HepG2 (cell line): ENCODE results near the gene TELO2. TPM values are rescaled to one million over a fixed set of nuclear protein-coding genes. Genes with fewer than 3 reads are reported as not detected.

Experiments used
- BORCS8-MEF2B ChIP-seq: sonication (generic); formaldehyde crosslinking; IDR thresholded peaks from 2 replicates; pipeline ENCODE4 v1.8.0; 2022; ENCODE audit warnings: mild to moderate bottlenecking, missing genetic modification reagents
- HDAC2 ChIP-seq: sonication (generic); formaldehyde crosslinking; IDR thresholded peaks from 2 replicates; pipeline ENCODE4 v1.4.0; 2020; ENCODE audit warnings: missing genetic modification reagents
- HNRNPLL ChIP-seq: fragments of 200-400 bp; formaldehyde crosslinking; IDR thresholded peaks from 2 replicates; pipeline ENCODE4 v1.6.1; 2017; ENCODE audit warnings: mild to moderate bottlenecking, low read depth, low read length; ENCODE audit not compliant: poor library complexity, severe bottlenecking
- HOXA5 ChIP-seq: sonication (generic); formaldehyde crosslinking; IDR thresholded peaks from 2 replicates; pipeline ENCODE4 v1.4.0; 2020; ENCODE audit warnings: missing genetic modification reagents
- KMT2A ChIP-seq: sonication (generic); formaldehyde crosslinking; IDR thresholded peaks from 2 replicates; pipeline ENCODE4 v1.4.0; 2020; ENCODE audit warnings: missing genetic modification reagents
- LBX2 ChIP-seq: sonication (generic); formaldehyde crosslinking; IDR thresholded peaks from 2 replicates; pipeline ENCODE4 v1.5.0; 2020; ENCODE audit warnings: missing genetic modification reagents, mild to moderate bottlenecking, borderline replicate concordance
- PBX2 ChIP-seq: IDR thresholded peaks from 2 replicates; pipeline ENCODE4 v1.6.1; 2016; ENCODE audit warnings: control low read depth
- SAFB2 ChIP-seq: sonication (generic); formaldehyde crosslinking; IDR thresholded peaks from 2 replicates; pipeline ENCODE4 v1.5.1; 2020; ENCODE audit warnings: missing genetic modification reagents, low read depth, mild to moderate bottlenecking, borderline replicate concordance
- SNAI1 ChIP-seq: sonication (generic); formaldehyde crosslinking; IDR thresholded peaks from 2 replicates; pipeline ENCODE4 v1.5.0; 2020; ENCODE audit warnings: mild to moderate bottlenecking, missing genetic modification reagents, borderline replicate concordance
- TRAFD1 ChIP-seq: sonication (generic); formaldehyde crosslinking; IDR thresholded peaks from 2 replicates; pipeline ENCODE4 v1.5.1; 2020; ENCODE audit warnings: missing genetic modification reagents, mild to moderate bottlenecking, borderline replicate concordance
- ZNF138 ChIP-seq: sonication (generic); formaldehyde crosslinking; IDR thresholded peaks from 2 replicates; pipeline ENCODE4 v1.5.0; 2020; ENCODE audit warnings: mild to moderate bottlenecking, low read depth, missing genetic modification reagents
- ZNF484 ChIP-seq: sonication (generic); formaldehyde crosslinking; IDR thresholded peaks from 2 replicates; pipeline ENCODE4 v1.5.1; 2020; ENCODE audit warnings: mild to moderate bottlenecking, low read depth, missing genetic modification reagents, borderline replicate concordance
- ZNF543 ChIP-seq: sonication (generic); formaldehyde crosslinking; IDR thresholded peaks from 2 replicates; pipeline ENCODE4 v1.4.0; 2020; ENCODE audit warnings: mild to moderate bottlenecking, missing genetic modification reagents
- ZNF629 ChIP-seq: sonication (generic); formaldehyde crosslinking; conservative IDR thresholded peaks from 2 replicates; pipeline ENCODE4 v1.5.0; 2020; ENCODE audit warnings: missing genetic modification reagents
- ZNF770 ChIP-seq: sonication (generic); formaldehyde crosslinking; IDR thresholded peaks from 2 replicates; pipeline ENCODE4 v1.5.0; 2020; ENCODE audit warnings: mild to moderate bottlenecking, missing genetic modification reagents
- ZSCAN25 ChIP-seq: sonication (generic); formaldehyde crosslinking; IDR thresholded peaks from 2 replicates; pipeline ENCODE4 v1.8.0; 2022; ENCODE audit warnings: mild to moderate bottlenecking, missing genetic modification reagents
- polyA plus RNA-seq, 8 experiments: library from polyadenylated mRNA; depleted of rRNA in 3 of 8; stranded (reverse) in 7 of 8; unstranded in 1 of 8; fragments of >200 nt; fragmentation: Illumina TruSeq in 4 of 8; extraction: Trizol in 4 of 8; gene quantifications; 2 replicates each; pipeline versions ENCODE4 v1.2.1 to v1.2.3, GENCODE V29; 2011 to 2016; ENCODE audit warnings: low read depth in 4 of 8, missing spikeins in 1 of 8, mixed read lengths in 1 of 8; ENCODE audit not compliant: insufficient read depth in 1 of 8
- total RNA-seq, 5 experiments: library from RNA; depleted of rRNA; stranded (reverse); fragments of >200 nt; fragmentation: Illumina TruSeq; extraction: Trizol; gene quantifications; 2 replicates each; pipeline ENCODE4 v1.2.3, GENCODE V29; 2016; ENCODE audit warnings: low read depth in 1 of 5
- TF ChIP-seq, protein P1 (sequence below): sonication (generic); formaldehyde crosslinking; conservative IDR thresholded peaks from 2 replicates; pipeline ENCODE4 v1.8.1; 2023; ENCODE audit warnings: missing genetic modification reagents
- TF ChIP-seq, protein P2 (sequence below): IDR thresholded peaks from 2 replicates; pipeline ENCODE4 v1.6.1; 2016; ENCODE audit warnings: mild to moderate bottlenecking, missing biosample characterization, missing genetic modification reagents
- TF ChIP-seq, protein P3 (sequence below): sonication (generic); formaldehyde crosslinking; IDR thresholded peaks from 2 replicates; pipeline ENCODE4 v1.4.0; 2020; ENCODE audit warnings: missing genetic modification reagents

The TELO2 gene
- total and polyA plus RNA-seq, 2 of the 13 experiments (the other 11 are each of a cell fraction or from before 2014, with no cell fraction given), result 10.1 to 17.9 TPM

DNA sequence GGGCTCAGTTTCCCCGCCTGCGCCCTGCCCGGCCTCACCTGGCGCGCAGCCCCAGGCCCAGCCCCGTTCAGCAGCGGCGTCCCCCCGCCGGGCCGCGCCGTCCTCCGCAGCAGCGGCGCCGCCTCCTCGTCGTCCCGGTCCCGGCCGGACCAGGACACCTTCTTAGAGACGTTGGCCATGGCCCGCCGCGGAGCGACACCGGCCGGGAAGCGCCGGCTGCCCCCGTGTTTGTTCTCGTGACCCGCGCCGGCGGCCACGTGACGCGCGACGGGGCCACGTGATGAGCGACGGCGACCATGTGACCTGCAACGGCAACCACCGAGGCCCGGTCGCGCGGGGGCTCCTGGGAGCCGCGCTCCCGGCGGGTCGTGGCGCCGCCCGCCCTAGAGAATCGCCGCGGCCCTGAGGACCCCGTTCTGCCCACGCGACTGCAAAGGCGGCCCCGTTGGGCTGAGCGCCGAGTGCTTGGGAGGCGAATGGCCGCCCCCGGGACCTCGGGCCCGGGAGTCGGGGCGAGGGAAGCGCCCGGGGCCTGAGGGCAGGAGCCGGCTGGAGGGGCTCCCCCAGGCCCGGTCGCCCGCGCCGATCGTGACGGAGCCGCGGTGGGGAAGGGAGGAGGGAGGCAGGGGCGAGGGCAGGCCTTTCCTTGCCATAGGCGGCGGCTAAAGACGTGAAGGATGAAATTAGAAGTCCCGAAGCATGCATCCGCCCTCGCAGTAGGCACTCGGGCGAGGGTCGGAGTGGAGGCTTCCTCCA lies 18.2 kb upstream of the TELO2 start, which contains the start of gene CLCN7 (continued):
- TF ChIP-seq PBX2 (CRISPR knock-in tag) (no peak), SNAI1 (no peak), ZNF770 (CRISPR knock-in tag) (no peak), HDAC2 (CRISPR knock-in tag) (peak; percentile 90), HNRNPLL (peak; percentile 16), ZNF543 (peak; percentile 91; the same call in 1 of the 2 replicates), KMT2A (CRISPR knock-in tag) (peak; percentile 73; the same call in 1 of the 2 replicates), LBX2 (CRISPR knock-in tag) (peak; percentile 81; the same call in 1 of the 2 replicates), SAFB2 (peak; percentile 98), TRAFD1 (no peak), BORCS8-MEF2B (CRISPR knock-in tag) (peak; percentile 69; the same call in 1 of the 2 replicates), HOXA5 (peak; percentile 58), ZNF484 (CRISPR knock-in tag) (no peak; the same call in 1 of the 2 replicates), ZNF138 (CRISPR knock-in tag) (peak; percentile 73), ZNF629 (CRISPR knock-in tag) (no peak), ZSCAN25 (peak; percentile 66; the same call in 1 of the 2 replicates)
- TF ChIP-seq, protein P1, sequence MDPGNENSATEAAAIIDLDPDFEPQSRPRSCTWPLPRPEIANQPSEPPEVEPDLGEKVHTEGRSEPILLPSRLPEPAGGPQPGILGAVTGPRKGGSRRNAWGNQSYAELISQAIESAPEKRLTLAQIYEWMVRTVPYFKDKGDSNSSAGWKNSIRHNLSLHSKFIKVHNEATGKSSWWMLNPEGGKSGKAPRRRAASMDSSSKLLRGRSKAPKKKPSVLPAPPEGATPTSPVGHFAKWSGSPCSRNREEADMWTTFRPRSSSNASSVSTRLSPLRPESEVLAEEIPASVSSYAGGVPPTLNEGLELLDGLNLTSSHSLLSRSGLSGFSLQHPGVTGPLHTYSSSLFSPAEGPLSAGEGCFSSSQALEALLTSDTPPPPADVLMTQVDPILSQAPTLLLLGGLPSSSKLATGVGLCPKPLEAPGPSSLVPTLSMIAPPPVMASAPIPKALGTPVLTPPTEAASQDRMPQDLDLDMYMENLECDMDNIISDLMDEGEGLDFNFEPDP (CRISPR knock-in tag), result 0 out of 2 replicates have a peak, but pooled peaks have one; percentile 91
- TF ChIP-seq, protein P2, sequence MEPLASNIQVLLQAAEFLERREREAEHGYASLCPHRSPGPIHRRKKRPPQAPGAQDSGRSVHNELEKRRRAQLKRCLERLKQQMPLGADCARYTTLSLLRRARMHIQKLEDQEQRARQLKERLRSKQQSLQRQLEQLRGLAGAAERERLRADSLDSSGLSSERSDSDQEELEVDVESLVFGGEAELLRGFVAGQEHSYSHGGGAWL (CRISPR knock-in tag), result peak; percentile 96
- TF ChIP-seq, protein P3, sequence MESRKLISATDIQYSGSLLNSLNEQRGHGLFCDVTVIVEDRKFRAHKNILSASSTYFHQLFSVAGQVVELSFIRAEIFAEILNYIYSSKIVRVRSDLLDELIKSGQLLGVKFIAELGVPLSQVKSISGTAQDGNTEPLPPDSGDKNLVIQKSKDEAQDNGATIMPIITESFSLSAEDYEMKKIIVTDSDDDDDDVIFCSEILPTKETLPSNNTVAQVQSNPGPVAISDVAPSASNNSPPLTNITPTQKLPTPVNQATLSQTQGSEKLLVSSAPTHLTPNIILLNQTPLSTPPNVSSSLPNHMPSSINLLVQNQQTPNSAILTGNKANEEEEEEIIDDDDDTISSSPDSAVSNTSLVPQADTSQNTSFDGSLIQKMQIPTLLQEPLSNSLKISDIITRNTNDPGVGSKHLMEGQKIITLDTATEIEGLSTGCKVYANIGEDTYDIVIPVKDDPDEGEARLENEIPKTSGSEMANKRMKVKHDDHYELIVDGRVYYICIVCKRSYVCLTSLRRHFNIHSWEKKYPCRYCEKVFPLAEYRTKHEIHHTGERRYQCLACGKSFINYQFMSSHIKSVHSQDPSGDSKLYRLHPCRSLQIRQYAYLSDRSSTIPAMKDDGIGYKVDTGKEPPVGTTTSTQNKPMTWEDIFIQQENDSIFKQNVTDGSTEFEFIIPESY, result peak; percentile 69; the same call in 1 of the 2 replicates
